HepG2 (cell line): Measurements from ENCODE around the gene HEXA. TPM values are rescaled to one million over a fixed set of nuclear protein-coding genes. Genes with fewer than 3 reads are reported as not detected.

ENCODE experiments used
- CSRNP2 ChIP-seq: sonication (generic); formaldehyde crosslinking; conservative IDR thresholded peaks from 2 replicates; pipeline ENCODE4 v1.8.0; 2022; ENCODE audit warnings: low read depth, missing genetic modification reagents
- CTCF ChIP-seq: sonication (generic); formaldehyde crosslinking; IDR thresholded peaks from 2 replicates; pipeline ENCODE4 v1.5.0; 2020; ENCODE audit warnings: mild to moderate bottlenecking, missing genetic modification reagents, moderate library complexity
- FLYWCH1 ChIP-seq: sonication (generic); formaldehyde crosslinking; IDR thresholded peaks from 2 replicates; pipeline ENCODE4 v1.8.1; 2023; ENCODE audit warnings: mild to moderate bottlenecking, missing genetic modification reagents
- GRHL1 ChIP-seq: sonication (generic); formaldehyde crosslinking; conservative IDR thresholded peaks from 2 replicates; pipeline ENCODE4 v1.8.0; 2022; ENCODE audit warnings: missing genetic modification reagents
- HMGXB4 ChIP-seq, 2 experiments: sonication (generic) in 1 of 2; formaldehyde crosslinking in 1 of 2; IDR thresholded peaks; 2 replicates each; pipeline versions ENCODE4 v1.4.0 to v1.6.1; 2018 to 2020; ENCODE audit warnings: missing genetic modification reagents in 2 of 2, borderline replicate concordance in 1 of 2, low read depth in 1 of 2, mild to moderate bottlenecking in 1 of 2, missing biosample characterization in 1 of 2
- HNRNPH1 ChIP-seq: fragments of 200-400 bp; formaldehyde crosslinking; optimal IDR thresholded peaks from 2 replicates; pipeline ENCODE3; 2017; ENCODE audit warnings: mild to moderate bottlenecking, low read depth, low read length
- KMT2A ChIP-seq: sonication (generic); formaldehyde crosslinking; IDR thresholded peaks from 2 replicates; pipeline ENCODE4 v1.4.0; 2020; ENCODE audit warnings: missing genetic modification reagents
- MIXL1 ChIP-seq: IDR thresholded peaks from 2 replicates; pipeline ENCODE4 v1.6.1; 2016
- MTF2 ChIP-seq: sonication (generic); formaldehyde crosslinking; IDR thresholded peaks from 2 replicates; pipeline ENCODE4 v1.5.0; 2020; ENCODE audit warnings: missing genetic modification reagents, borderline replicate concordance
- NR2F6 ChIP-seq, 2 experiments: IDR thresholded peaks; 2 replicates each; pipeline ENCODE4 v1.6.1; 2016; ENCODE audit warnings: antibody characterized with exemption in 1 of 2, mild to moderate bottlenecking in 1 of 2
- PLSCR1 ChIP-seq: sonication (generic); formaldehyde crosslinking; IDR thresholded peaks from 2 replicates; pipeline ENCODE4 v1.5.0; 2020; ENCODE audit warnings: missing genetic modification reagents, mild to moderate bottlenecking, borderline replicate concordance
- RELA ChIP-seq: sonication (generic); formaldehyde crosslinking; IDR thresholded peaks from 2 replicates; pipeline ENCODE4 v1.4.0; 2020; ENCODE audit warnings: missing genetic modification reagents
- SCMH1 ChIP-seq: sonication (generic); formaldehyde crosslinking; IDR thresholded peaks from 2 replicates; pipeline ENCODE4 v1.9.0; 2021; ENCODE audit warnings: missing genetic modification reagents, mild to moderate bottlenecking, borderline replicate concordance
- SIN3B ChIP-seq: fragments of 150-350 bp; IDR thresholded peaks from 2 replicates; pipeline ENCODE4 v1.6.1; 2014; ENCODE audit warnings: low read length
- SNAI1 ChIP-seq: sonication (generic); formaldehyde crosslinking; IDR thresholded peaks from 2 replicates; pipeline ENCODE4 v1.5.0; 2020; ENCODE audit warnings: mild to moderate bottlenecking, missing genetic modification reagents, borderline replicate concordance
- ZBTB42 ChIP-seq: sonication (generic); formaldehyde crosslinking; IDR thresholded peaks from 2 replicates; pipeline ENCODE4 v1.5.0; 2020; ENCODE audit warnings: mild to moderate bottlenecking, missing genetic modification reagents
- ZFX ChIP-seq: sonication (generic); formaldehyde crosslinking; IDR thresholded peaks from 2 replicates; pipeline ENCODE4 v1.4.0; 2020; ENCODE audit warnings: mild to moderate bottlenecking, low read depth, missing genetic modification reagents, moderate library complexity
- ZNF564 ChIP-seq: sonication (generic); formaldehyde crosslinking; IDR thresholded peaks from 2 replicates; pipeline ENCODE4 v1.8.1; 2023; ENCODE audit warnings: mild to moderate bottlenecking, missing genetic modification reagents
- ZNF589 ChIP-seq: sonication (generic); formaldehyde crosslinking; conservative IDR thresholded peaks from 2 replicates; pipeline ENCODE4 v1.8.0; 2022; ENCODE audit warnings: mild to moderate bottlenecking, moderate library complexity, missing genetic modification reagents
- ZNF678 ChIP-seq: sonication (generic); formaldehyde crosslinking; IDR thresholded peaks from 2 replicates; pipeline ENCODE4 v1.4.0; 2020; ENCODE audit warnings: mild to moderate bottlenecking, missing genetic modification reagents
- ZNF777 ChIP-seq: sonication (generic); formaldehyde crosslinking; IDR thresholded peaks from 2 replicates; pipeline ENCODE4 v1.4.0; 2020; ENCODE audit warnings: missing genetic modification reagents
- ZSCAN22 ChIP-seq: sonication (generic); formaldehyde crosslinking; IDR thresholded peaks from 2 replicates; pipeline ENCODE4 v1.4.0; 2020; ENCODE audit warnings: mild to moderate bottlenecking, missing genetic modification reagents
- polyA plus RNA-seq, 8 experiments: library from polyadenylated mRNA; depleted of rRNA in 3 of 8; stranded (reverse) in 7 of 8; unstranded in 1 of 8; fragments of >200 nt; fragmentation: Illumina TruSeq in 4 of 8; extraction: Trizol in 4 of 8; gene quantifications; 2 replicates each; pipeline versions ENCODE4 v1.2.1 to v1.2.3, GENCODE V29; 2011 to 2016; ENCODE audit warnings: low read depth in 4 of 8, missing spikeins in 1 of 8, mixed read lengths in 1 of 8; ENCODE audit not compliant: insufficient read depth in 1 of 8
- total RNA-seq, 5 experiments: library from RNA; depleted of rRNA; stranded (reverse); fragments of >200 nt; fragmentation: Illumina TruSeq; extraction: Trizol; gene quantifications; 2 replicates each; pipeline ENCODE4 v1.2.3, GENCODE V29; 2016; ENCODE audit warnings: low read depth in 1 of 5

Gene HEXA
- total and polyA plus RNA-seq, 2 of the 13 experiments (the other 11 are each of a cell fraction or from before 2014, with no cell fraction given), result 106 to 219 TPM

- TF ChIP-seq PLSCR1 (CRISPR knock-in tag) (peak; percentile 90; the same call in 1 of the 2 replicates), ZFX (CRISPR knock-in tag) (peak; percentile 99), RELA (peak; percentile 82; the same call in 1 of the 2 replicates), HNRNPH1 (no peak), ZSCAN22 (CRISPR knock-in tag) (no peak), SCMH1 (CRISPR knock-in tag) (no peak), GRHL1 (CRISPR knock-in tag) (no peak), CTCF (CRISPR knock-in tag) (no peak; the same call in 1 of the 2 replicates), NR2F6 (IDR thresholded peaks at IDR 0.05) (peak; percentile 77), NR2F6 (CRISPR knock-in tag; IDR thresholded peaks at IDR 0.05) (peak; percentile 87), SNAI1 (CRISPR knock-in tag) (no peak), MIXL1 (CRISPR knock-in tag) (peak; percentile 90), CSRNP2 (CRISPR knock-in tag) (no peak), KMT2A (peak; percentile 98), FLYWCH1 (CRISPR knock-in tag) (no peak), ZNF777 (no peak), ZNF589 (CRISPR knock-in tag) (no peak), MTF2 (CRISPR knock-in tag) (no peak; the same call in none of the 2 replicates), SIN3B (peak; percentile 99), ZNF678 (no peak), ZNF564 (CRISPR knock-in tag) (peak; percentile 89), HMGXB4 (CRISPR knock-in tag; IDR thresholded peaks at IDR 0.05; ENCODE audit: borderline replicate concordance in 1 of 2, low read depth in 1 of 2) (peak; percentile 76 to 87), ZBTB42 (CRISPR knock-in tag) (peak; percentile 63; the same call in 1 of the 2 replicates)
These were observed at the start of gene HEXA (continued) for GRCh38 chr15:72375846-72376581.
